GM19023 (cell line): Measurements from ENCODE around the gene TOP3B.

ENCODE experiments used
- ATAC-seq: cut with Tn5 transposase; IDR thresholded peaks from one replicate; pipeline ENCODE4 v1.9.1; 2021; ENCODE audit warnings: mild to moderate bottlenecking, moderate library complexity; ENCODE audit not compliant: unreplicated experiment

Gene TOP3B

GRCh38 chr22:21982338-21982965 is at the start of gene TOP3B:
Gene TOP3B (minus strand): TSS chr22:21982787. CDS start chr22:21975709, 7,078 bp downstream.
- ATAC-seq: peak; percentile 58

GRCh38 chr22:22031183-22031945 is 48.8 kb upstream of the TOP3B start:
- ATAC-seq: no peak

GRCh38 chr22:22030493-22031182 is 48.1 kb upstream of the TOP3B start:
- peak; percentile 48 for ATAC-seq

GRCh38 chr22:22027955-22028354 is 45.4 kb upstream of the TOP3B start:
- ATAC-seq: no peak

GRCh38 chr22:22026157-22026831 is 43.7 kb upstream of the TOP3B start:
- ATAC-seq: no peak

GRCh38 chr22:22025320-22026156 is 43.0 kb upstream of the TOP3B start:
- ATAC-seq: no peak

GRCh38 chr22:22024440-22024839 is 41.9 kb upstream of the TOP3B start:
- ATAC-seq: no peak

- ATAC-seq: no peak
Measured at GRCh38 chr22:22023581-22024137, 41.1 kb upstream of the TOP3B start.

GRCh38 chr22:22022947-22023534 is 40.5 kb upstream of the TOP3B start:
- ATAC-seq: no peak

- ATAC-seq: no peak
Measured at GRCh38 chr22:22022255-22022840, 39.8 kb upstream of the TOP3B start.

- ATAC-seq: no peak
Measured at GRCh38 chr22:22021162-22021750, 38.7 kb upstream of the TOP3B start.

- ATAC-seq: no peak
Measured at GRCh38 chr22:22020425-22020852, 37.9 kb upstream of the TOP3B start.

GRCh38 chr22:22019659-22020424 is 37.3 kb upstream of the TOP3B start:
- ATAC-seq: no peak

GRCh38 chr22:22018825-22019658 is 36.5 kb upstream of the TOP3B start:
- no peak for ATAC-seq

- ATAC-seq: no peak
Measured at GRCh38 chr22:22015631-22016030, 33.0 kb upstream of the TOP3B start.

- no peak for ATAC-seq
Measured at GRCh38 chr22:22014285-22014659, 31.7 kb upstream of the TOP3B start.

GRCh38 chr22:22013559-22014284 is 31.1 kb upstream of the TOP3B start:
- no peak for ATAC-seq
